PC-3 (cell line): Measurements from ENCODE around the gene NEDD4L. TPM values are rescaled to one million over a fixed set of nuclear protein-coding genes. Genes with fewer than 3 reads are reported as not detected.

Experiments
- ATAC-seq: fragments of 200-7000 bp; cut with Tn5 transposase; 2 replicates; pipeline ENCODE4 v1.9.1; 2020; ENCODE audit warnings: mild to moderate bottlenecking, moderate library complexity
- BruUV-seq: library from RNA; stranded (reverse); fragments of 400-500 nt; replicated peaks from 2 replicates; lab custom pipeline; 2021; lab: Mats Ljungman, UMichigan
- CTCF ChIA-PET: fragments of 300-600 bp; sonication (Branson Sonifier 250); formaldehyde crosslinking; loops from one replicate; lab custom pipeline; 2022; ENCODE audit warnings: antibody characterized with exemption; lab: Charles Lee
- POLR2A ChIA-PET: fragments of 300-600 bp; sonication (Branson Sonifier 250); formaldehyde crosslinking; loops from one replicate; lab custom pipeline; 2022; ENCODE audit warnings: antibody characterized with exemption; ENCODE audit not compliant: unreplicated experiment; lab: Charles Lee
- DNase-seq: peaks from one replicate; pipeline ENCODE4 v3.0.0-alpha.2; 2015
- H2AFZ ChIP-seq: fragments of 300-600 bp; sonication (generic); 2 replicates; pipeline ENCODE4 v1.6.0; 2016; ENCODE audit warnings: antibody characterized with exemption, low read length
- H3F3A ChIP-seq: fragments of 300-600 bp; sonication (generic); one replicate; pipeline ENCODE4 v1.6.0; 2017; ENCODE audit warnings: antibody characterized with exemption, low read length, control low read depth, mild to moderate bottlenecking; ENCODE audit not compliant: unreplicated experiment
- H3K27ac ChIP-seq: fragments of 300-600 bp; sonication (generic); 2 replicates; pipeline ENCODE4 v1.5.1; 2016; ENCODE audit warnings: mild to moderate bottlenecking, low read length
- H3K27me3 ChIP-seq: fragments of 300-600 bp; sonication (generic); 2 replicates; pipeline ENCODE4 v1.6.1; 2016; ENCODE audit warnings: low read length, mixed read lengths
- H3K36me3 ChIP-seq: fragments of 300-600 bp; sonication (generic); 2 replicates; pipeline ENCODE4 v1.6.1; 2016; ENCODE audit warnings: low read depth, mixed run types, low read length, mixed read lengths
- H3K4me1 ChIP-seq: fragments of 300-600 bp; sonication (generic); 2 replicates; pipeline ENCODE4 v1.5.1; 2016; ENCODE audit warnings: low read length; ENCODE audit not compliant: insufficient read depth
- H3K4me2 ChIP-seq: fragments of 300-600 bp; sonication (generic); 2 replicates; pipeline ENCODE4 v1.6.0; 2016; ENCODE audit warnings: low read length
- H3K4me3 ChIP-seq: fragments of 300-600 bp; sonication (generic); 2 replicates; pipeline ENCODE4 v1.5.1; 2016; ENCODE audit warnings: mild to moderate bottlenecking, low read length, mixed read lengths
- H3K79me2 ChIP-seq: fragments of 300-600 bp; sonication (generic); 2 replicates; pipeline ENCODE4 v1.6.1; 2017; ENCODE audit warnings: low read length, mixed read lengths
- H3K9ac ChIP-seq: fragments of 300-600 bp; sonication (generic); 2 replicates; pipeline ENCODE4 v1.6.0; 2016; ENCODE audit warnings: mild to moderate bottlenecking, low read length
- H3K9me2 ChIP-seq: fragments of 300-600 bp; sonication (generic); replicated peaks from 2 replicates; pipeline ENCODE4 v1.6.1; 2016; ENCODE audit warnings: mixed run types, low read length, mixed read lengths
- H3K9me3 ChIP-seq: fragments of 300-600 bp; sonication (generic); 2 replicates; pipeline ENCODE4 v1.6.1; 2016; ENCODE audit warnings: low read length, mixed read lengths
- H4K20me1 ChIP-seq: fragments of 300-600 bp; sonication (generic); 2 replicates; pipeline ENCODE4 v1.6.1; 2016; ENCODE audit warnings: low read length, mixed read lengths
- EZH2 ChIP-seq: fragments of 300-600 bp; sonication (generic); IDR thresholded peaks from one replicate; pipeline ENCODE4 v1.6.1; 2017; ENCODE audit warnings: antibody characterized with exemption, mild to moderate bottlenecking, low read length; ENCODE audit not compliant: unreplicated experiment
- EZH2phosphoT487 ChIP-seq: fragments of 300-600 bp; sonication (generic); IDR thresholded peaks from 2 replicates; pipeline ENCODE4 v1.6.1; 2018; ENCODE audit warnings: mild to moderate bottlenecking, antibody characterized with exemption, low read length, borderline replicate concordance
- intact Hi-C: fragments of 100-400 bp; cut with micrococcal nuclease; formaldehyde crosslinking; loops from 2 replicates; pipeline ENCODE4 v1.9.0; 2023
- total RNA-seq: library from RNA; depleted of rRNA; stranded (reverse); fragments of >200 nt; gene quantifications from 2 replicates; pipeline ENCODE4 v1.2.3, GENCODE V29; 2014
- TF ChIP-seq, protein P1 (sequence below): fragments of 300-600 bp; sonication (generic); conservative IDR thresholded peaks from 2 replicates; pipeline ENCODE4 v1.5.1; 2017; ENCODE audit warnings: antibody characterized with exemption, low read depth, mild to moderate bottlenecking, low read length

NEDD4L gene
- total RNA-seq, 1 experiment from 2014 or later: 105 TPM

GRCh38 chr18:58407263-58407648 lies 363.2 kb downstream of the NEDD4L start:
- Histone ChIP-seq H3K9me2 (no peaks in the 10 kb centered on the region), H3K4me3 (no peak overlapping the region), H3K4me2 (no peak overlapping the region), H3K9me3 (no peaks in the 10 kb centered on the region), H3K4me1 (no peaks in the 10 kb centered on the region), H3K27me3 (no peaks in the 10 kb centered on the region), H2AFZ (no peak overlapping the region), H3K27ac (no peak overlapping the region), H3F3A (no peaks in the 10 kb centered on the region), H4K20me1 (no peaks in the 10 kb centered on the region), H3K9ac (no peak overlapping the region), H3K79me2 (no peaks in the 10 kb centered on the region), H3K36me3 (no peaks in the 10 kb centered on the region)
- ATAC-seq (no peak), DNase-seq (no peak)
- ChIA-PET POLR2A (no interaction called here), CTCF (interaction anchor here (0.6 kb wide), 1 partner anchor 16 kb away, joined by 8 read pairs; no protein-coding TSS in a partner anchor)
- intact Hi-C loops: loop anchor here (5.0 kb wide), 1 partner anchor 35 kb away; no protein-coding TSS in a partner anchor
- TF ChIP-seq, protein P1, sequence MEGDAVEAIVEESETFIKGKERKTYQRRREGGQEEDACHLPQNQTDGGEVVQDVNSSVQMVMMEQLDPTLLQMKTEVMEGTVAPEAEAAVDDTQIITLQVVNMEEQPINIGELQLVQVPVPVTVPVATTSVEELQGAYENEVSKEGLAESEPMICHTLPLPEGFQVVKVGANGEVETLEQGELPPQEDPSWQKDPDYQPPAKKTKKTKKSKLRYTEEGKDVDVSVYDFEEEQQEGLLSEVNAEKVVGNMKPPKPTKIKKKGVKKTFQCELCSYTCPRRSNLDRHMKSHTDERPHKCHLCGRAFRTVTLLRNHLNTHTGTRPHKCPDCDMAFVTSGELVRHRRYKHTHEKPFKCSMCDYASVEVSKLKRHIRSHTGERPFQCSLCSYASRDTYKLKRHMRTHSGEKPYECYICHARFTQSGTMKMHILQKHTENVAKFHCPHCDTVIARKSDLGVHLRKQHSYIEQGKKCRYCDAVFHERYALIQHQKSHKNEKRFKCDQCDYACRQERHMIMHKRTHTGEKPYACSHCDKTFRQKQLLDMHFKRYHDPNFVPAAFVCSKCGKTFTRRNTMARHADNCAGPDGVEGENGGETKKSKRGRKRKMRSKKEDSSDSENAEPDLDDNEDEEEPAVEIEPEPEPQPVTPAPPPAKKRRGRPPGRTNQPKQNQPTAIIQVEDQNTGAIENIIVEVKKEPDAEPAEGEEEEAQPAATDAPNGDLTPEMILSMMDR: no peak
- TF ChIP-seq EZH2phosphoT487 (no peak), EZH2 (no peak)
- BruUV-seq: no TSS peak

GRCh38 chr18:58407649-58408407 lies 363.8 kb downstream of the NEDD4L start:
- Histone ChIP-seq H3K27ac (no peak overlapping the region), H2AFZ (no peak overlapping the region), H3K4me2 (no peak overlapping the region), H3K4me3 (no peak overlapping the region), H3K9me3 (no peaks in the 10 kb centered on the region), H3K4me1 (no peaks in the 10 kb centered on the region), H3K9ac (no peak overlapping the region), H3K36me3 (no peaks in the 10 kb centered on the region), H4K20me1 (no peaks in the 10 kb centered on the region), H3K79me2 (no peaks in the 10 kb centered on the region), H3K9me2 (no peaks in the 10 kb centered on the region), H3K27me3 (no peaks in the 10 kb centered on the region), H3F3A (no peaks in the 10 kb centered on the region)
- no TSS peak for BruUV-seq
- ChIA-PET POLR2A (no interaction called here), CTCF (interaction anchor here (0.6 kb wide), 1 partner anchor 15 kb away, joined by 8 read pairs; no protein-coding TSS in a partner anchor)
- DNase-seq (no peak), ATAC-seq (no peak)
- TF ChIP-seq EZH2phosphoT487 (no peak), EZH2 (no peak)
- intact Hi-C loops: loop anchor here (5.0 kb wide), 1 partner anchor 34 kb away; no protein-coding TSS in a partner anchor

DNA sequence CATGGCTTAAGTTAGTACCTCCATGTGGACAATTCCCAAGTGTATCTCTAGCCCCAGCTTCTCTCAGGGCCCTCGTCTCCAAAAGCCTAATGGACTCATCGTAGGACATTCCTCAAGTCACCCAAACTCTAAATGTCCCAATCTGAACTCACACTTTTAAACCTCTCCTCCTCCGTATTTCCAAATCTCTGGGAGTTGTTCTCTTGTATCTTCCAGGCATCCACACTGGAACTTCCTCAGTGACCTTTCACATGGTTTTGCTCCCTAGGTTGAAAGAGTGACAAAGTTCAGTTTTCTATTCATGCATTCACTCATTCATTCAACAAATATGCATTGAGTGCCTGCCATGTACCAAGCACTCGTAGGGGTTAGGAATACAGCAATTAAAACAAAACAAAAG lies 364.6 kb downstream of the NEDD4L start:
- Histone ChIP-seq H4K20me1 (no peaks in the 10 kb centered on the region), H3K27me3 (no peaks in the 10 kb centered on the region), H3K27ac (no peak overlapping the region), H3K9me2 (no peaks in the 10 kb centered on the region), H3K4me1 (no peaks in the 10 kb centered on the region), H3K36me3 (no peaks in the 10 kb centered on the region), H3K79me2 (no peaks in the 10 kb centered on the region), H3K9me3 (no peaks in the 10 kb centered on the region), H3K4me3 (no peak overlapping the region), H3F3A (no peaks in the 10 kb centered on the region), H3K4me2 (no peak overlapping the region), H2AFZ (no peak overlapping the region), H3K9ac (no peak overlapping the region)
- no peak for ATAC-seq
- intact Hi-C loops: loop anchor here (5.0 kb wide), 1 partner anchor 34 kb away; no protein-coding TSS in a partner anchor
- ChIA-PET CTCF (no interaction called here), POLR2A (no interaction called here)
- no peak for DNase-seq
- no TSS peak for BruUV-seq
- TF ChIP-seq, protein P1: no peak
- no peak for TF ChIP-seq EZH2
